Brain microvascular endothelial cell (primary cell): Measurements from ENCODE around the gene ZDBF2.
"Not testable (repeated sequence)": the region's sequence is repeated elsewhere in the genome, so short reads cannot be mapped to it uniquely, and the experiment has no call there.

Experiments used
- DNase-seq: peaks from one replicate; pipeline ENCODE4 v3.0.0-alpha.2; 2020
- H3K27ac ChIP-seq: fragments of 250-450 bp; sonication (Bioruptor Pico); 2 replicates; pipeline ENCODE4 v1.5.1; 2020; ENCODE audit warnings: mild to moderate bottlenecking, moderate library complexity
- H3K27me3 ChIP-seq: fragments of 250-450 bp; sonication (Bioruptor Pico); replicated peaks from 2 replicates; pipeline ENCODE4 v1.5.1; 2020; ENCODE audit warnings: mild to moderate bottlenecking
- H3K36me3 ChIP-seq: fragments of 250-450 bp; sonication (Bioruptor Pico); replicated peaks from 2 replicates; pipeline ENCODE4 v1.5.1; 2020; ENCODE audit warnings: mild to moderate bottlenecking
- H3K4me3 ChIP-seq: 2 replicates; pipeline ENCODE4 v1.5.1; 2011; ENCODE audit warnings: low read depth, mild to moderate bottlenecking, control low read depth, low read length, moderate library complexity
- CTCF ChIP-seq: IDR thresholded peaks from 2 replicates; pipeline ENCODE4 v1.5.1; 2011; ENCODE audit warnings: low read depth, mild to moderate bottlenecking, moderate library complexity, low read length, control low read depth, inconsistent platforms; ENCODE audit errors: missing control alignments
- in situ Hi-C: cut with HindIII; loops from 2 replicates; pipeline ENCODE4 v1.10.0; 2017; ENCODE audit warnings: low sequenced_read_pairs, low pct_ligation_motif_present

Gene ZDBF2

GRCh38 chr2:206257350-206257749, 17.1 kb upstream of the ZDBF2 start:
- no peak overlapping the region for H3K4me3 ChIP-seq
- H3K36me3 ChIP-seq = no peaks in the 10 kb centered on the region
- peaks cover 42% of the 10 kb centered on the region for H3K27me3 ChIP-seq
- H3K27ac ChIP-seq = no peak overlapping the region
- no peak for TF ChIP-seq CTCF
- no peak for DNase-seq
- in situ Hi-C loops = no loop called here

DNA sequence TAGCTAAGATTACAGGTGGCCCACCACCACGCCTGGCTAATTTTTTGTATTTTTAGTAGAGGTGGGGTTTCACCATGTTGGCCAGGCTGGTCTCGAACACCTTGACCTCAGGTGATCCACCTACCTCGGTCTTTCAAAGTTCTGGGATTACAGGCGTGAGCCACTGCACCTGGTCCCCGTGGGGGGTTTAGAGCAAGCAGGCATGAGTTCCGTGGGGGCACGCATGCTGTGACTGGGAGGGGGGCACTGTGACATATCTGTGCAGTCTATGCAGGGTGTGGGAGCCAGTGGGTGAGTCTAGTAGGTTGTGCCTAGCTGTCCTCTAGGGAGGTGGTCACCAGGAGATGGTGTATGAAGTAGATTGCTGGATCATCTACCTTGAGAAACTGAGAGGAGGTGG, 16.6 kb upstream of the ZDBF2 start:
- no peak for TF ChIP-seq CTCF
- Histone ChIP-seq H3K36me3 (no peaks in the 10 kb centered on the region), H3K27me3 (peaks cover 46% of the 10 kb centered on the region), H3K27ac (no peak overlapping the region), H3K4me3 (no peak overlapping the region)
- in situ Hi-C loops = no loop called here
- DNase-seq = no peak

DNA sequence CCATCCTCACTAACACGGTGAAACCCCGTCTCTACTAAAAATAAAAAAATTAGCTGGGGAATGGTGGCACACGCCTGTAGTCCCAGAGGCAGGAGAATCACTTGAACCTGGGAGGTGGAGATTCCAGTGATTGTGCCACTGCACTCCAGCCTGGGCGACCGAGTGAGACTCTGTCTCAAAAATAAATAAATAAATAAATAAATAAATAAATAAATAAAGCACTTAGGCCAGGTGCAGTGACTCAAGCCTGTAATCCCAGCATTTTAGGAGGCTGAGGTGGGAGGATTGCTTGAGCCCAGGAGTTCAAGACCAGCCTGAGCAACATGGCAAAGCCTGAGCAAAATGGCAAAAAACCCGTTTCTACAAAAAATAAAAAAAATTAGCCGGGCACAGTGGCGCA, 15.8 kb upstream of the ZDBF2 start:
- peaks cover 51% of the 10 kb centered on the region for H3K27me3 ChIP-seq
- H3K4me3 ChIP-seq, DNase-seq, H3K36me3 ChIP-seq, H3K27ac ChIP-seq, in situ Hi-C loops: not testable (repeated sequence)

DNA sequence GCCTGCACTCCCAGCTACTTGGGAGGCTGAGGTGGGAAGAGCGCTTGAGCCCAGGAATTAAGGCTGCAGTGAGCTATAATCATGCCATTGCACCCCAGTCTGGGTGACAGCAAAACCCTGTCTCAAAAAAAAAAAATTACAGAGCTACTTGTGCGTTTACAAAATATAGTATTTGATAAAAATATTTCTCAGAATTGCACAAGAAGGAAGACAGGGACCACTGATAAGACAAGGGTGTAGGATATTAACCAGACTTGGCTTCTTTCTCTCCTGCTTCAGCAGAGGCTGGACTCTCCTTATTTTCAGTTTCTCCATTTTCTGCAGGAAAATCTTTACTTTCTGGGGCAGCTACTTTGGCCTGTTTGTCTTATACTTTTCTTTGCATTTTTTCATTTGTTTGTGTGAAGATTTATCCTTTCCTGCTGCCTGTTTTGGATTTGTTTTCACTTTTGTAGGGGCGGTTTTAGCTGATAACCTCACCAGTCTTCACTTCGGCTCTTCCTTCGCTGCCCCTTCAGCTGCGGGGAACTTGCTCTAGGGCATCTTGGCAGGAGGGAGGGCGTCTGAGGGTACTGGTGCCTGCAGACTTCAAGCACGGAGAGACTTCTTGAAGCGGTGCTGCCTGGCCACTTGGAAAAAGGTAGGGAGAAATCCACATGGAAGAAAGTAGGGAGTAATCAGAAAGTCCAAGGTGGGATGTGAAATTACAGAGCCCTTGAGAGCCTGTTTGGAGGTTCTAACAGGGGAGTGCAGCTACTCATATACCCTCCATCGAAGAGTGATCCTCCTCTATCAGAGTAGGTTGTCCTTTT, 14.9 kb upstream of the ZDBF2 start:
- in situ Hi-C loops = no loop called here
- Histone ChIP-seq H3K4me3 (no peak overlapping the region), H3K36me3 (no peaks in the 10 kb centered on the region), H3K27ac (no peak overlapping the region), H3K27me3 (peaks cover 53% of the 10 kb centered on the region)
- TF ChIP-seq CTCF = no peak
- no peak for DNase-seq

DNA sequence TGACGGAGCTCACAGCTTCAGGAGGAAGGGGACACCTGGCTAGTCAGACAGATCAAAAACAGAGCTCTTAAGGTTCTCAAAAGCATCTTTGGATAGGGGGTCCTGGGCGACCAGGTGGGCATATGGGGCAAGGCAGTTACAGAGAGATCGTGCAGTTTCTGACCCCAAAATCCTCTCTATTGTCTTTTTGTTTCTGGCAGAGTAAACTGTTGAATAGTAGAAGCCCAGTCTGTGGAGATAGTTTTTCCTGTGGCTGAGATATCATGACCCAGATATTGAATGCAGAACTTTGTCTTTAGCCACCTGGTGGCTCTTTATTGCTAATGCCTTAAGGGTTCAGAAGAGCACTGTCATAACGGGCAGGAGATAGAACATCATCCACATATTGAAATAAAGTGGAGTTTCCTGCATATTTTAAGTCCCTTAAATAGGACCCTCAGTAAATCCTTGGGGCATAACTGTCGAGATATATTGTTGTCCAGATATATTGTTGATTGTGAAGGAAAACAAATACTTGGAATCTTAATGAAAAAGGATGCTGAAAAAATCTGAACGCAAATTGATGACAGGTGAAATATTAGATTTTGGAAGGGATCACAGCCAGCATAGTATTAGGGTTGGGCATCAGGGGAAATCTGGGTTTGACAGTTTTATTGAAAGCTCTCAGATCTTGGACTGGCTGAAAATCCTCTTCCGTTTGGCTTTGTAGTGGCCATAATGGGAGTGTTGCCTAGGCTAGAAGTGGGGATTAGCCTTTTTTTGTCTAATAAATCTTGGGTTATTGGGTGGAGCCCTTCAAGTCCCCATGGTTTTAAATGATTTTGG, 14.1 kb upstream of the ZDBF2 start:
- DNase-seq = peak; percentile 35
- H3K27me3 ChIP-seq = peaks cover 61% of the 10 kb centered on the region
- TF ChIP-seq CTCF = peak; percentile 56

DNA sequence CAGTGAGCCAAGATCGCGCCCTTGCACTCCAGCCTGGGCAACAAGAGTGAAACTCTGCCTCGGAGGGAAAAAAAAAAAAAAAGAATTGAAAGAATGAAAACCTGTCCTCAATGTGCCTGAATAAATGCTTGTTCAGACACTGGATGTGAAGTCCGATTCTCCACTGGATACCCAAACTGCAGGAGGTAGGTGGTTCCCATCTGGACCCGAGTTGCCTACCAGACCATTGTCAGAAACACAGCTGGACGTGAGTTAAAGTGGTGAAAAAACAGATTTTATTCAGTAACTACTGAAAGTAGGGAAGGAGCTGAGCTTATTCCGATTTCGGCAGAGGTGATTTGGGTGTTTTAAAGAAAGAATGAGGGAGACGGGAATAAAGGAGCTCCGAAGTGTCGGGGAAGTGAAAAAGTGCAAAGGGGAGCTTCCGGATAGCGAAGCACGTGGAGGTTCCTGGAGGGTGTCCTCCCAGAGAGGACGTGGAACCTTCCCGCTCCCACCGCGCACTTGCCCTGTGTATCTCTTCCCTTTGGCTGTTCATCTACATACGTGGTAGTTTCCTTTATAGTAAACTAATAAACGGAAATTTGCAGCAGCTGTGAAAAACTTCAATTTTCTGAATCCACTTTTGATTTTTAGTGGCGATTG, 10.4 kb upstream of the ZDBF2 start:
- TF ChIP-seq CTCF = no peak
- no peak for DNase-seq
- Histone ChIP-seq H3K36me3 (no peaks in the 10 kb centered on the region), H3K27ac (no peak overlapping the region), H3K27me3 (peaks cover 68% of the 10 kb centered on the region), H3K4me3 (no peak overlapping the region)
- in situ Hi-C loops = no loop called here

More for the DNA sequence above, 14.1 kb upstream of the ZDBF2 start:
- no peak overlapping the region for H3K27ac ChIP-seq
- in situ Hi-C loops = no loop called here
- no peak overlapping the region for H3K4me3 ChIP-seq
- no peaks in the 10 kb centered on the region for H3K36me3 ChIP-seq
